Measurements from ENCODE around the gene OGFOD3.

GRCh38 chr17:82361885-82362633 is 56.3 kb downstream of the OGFOD3 start:
- no peak for TF ChIP-seq POLR2A (IDR thresholded peaks at IDR 0.05)
- TF ChIP-seq, protein P1, sequence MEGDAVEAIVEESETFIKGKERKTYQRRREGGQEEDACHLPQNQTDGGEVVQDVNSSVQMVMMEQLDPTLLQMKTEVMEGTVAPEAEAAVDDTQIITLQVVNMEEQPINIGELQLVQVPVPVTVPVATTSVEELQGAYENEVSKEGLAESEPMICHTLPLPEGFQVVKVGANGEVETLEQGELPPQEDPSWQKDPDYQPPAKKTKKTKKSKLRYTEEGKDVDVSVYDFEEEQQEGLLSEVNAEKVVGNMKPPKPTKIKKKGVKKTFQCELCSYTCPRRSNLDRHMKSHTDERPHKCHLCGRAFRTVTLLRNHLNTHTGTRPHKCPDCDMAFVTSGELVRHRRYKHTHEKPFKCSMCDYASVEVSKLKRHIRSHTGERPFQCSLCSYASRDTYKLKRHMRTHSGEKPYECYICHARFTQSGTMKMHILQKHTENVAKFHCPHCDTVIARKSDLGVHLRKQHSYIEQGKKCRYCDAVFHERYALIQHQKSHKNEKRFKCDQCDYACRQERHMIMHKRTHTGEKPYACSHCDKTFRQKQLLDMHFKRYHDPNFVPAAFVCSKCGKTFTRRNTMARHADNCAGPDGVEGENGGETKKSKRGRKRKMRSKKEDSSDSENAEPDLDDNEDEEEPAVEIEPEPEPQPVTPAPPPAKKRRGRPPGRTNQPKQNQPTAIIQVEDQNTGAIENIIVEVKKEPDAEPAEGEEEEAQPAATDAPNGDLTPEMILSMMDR (IDR thresholded peaks at IDR 0.05), result no peak
